Mesenteric fat pad (tissue), 1 donor: Measurements from ENCODE around the gene SLC19A1. TPM values are rescaled to one million over a fixed set of nuclear protein-coding genes. Genes with fewer than 3 reads are reported as not detected.

ENCODE experiments used
- DNase-seq: peaks from one replicate; pipeline ENCODE4 v3.0.0-alpha.2; 2020; ENCODE audit warnings: low spot score
- total RNA-seq: library from RNA; stranded (reverse); fragmentation: NEBNext Ultra II Directional; extraction: Animal tissue kit (Norgen Biotek cat#: 25700); gene quantifications from one replicate; pipeline ENCODE4 v1.2.1, GENCODE V29; 2021
- donor health status: DM: yes; HTN: yes; CAD: no.

SLC19A1 gene
- total RNA-seq, 1 donor from 2014 or later, result 21.7 TPM

DNA sequence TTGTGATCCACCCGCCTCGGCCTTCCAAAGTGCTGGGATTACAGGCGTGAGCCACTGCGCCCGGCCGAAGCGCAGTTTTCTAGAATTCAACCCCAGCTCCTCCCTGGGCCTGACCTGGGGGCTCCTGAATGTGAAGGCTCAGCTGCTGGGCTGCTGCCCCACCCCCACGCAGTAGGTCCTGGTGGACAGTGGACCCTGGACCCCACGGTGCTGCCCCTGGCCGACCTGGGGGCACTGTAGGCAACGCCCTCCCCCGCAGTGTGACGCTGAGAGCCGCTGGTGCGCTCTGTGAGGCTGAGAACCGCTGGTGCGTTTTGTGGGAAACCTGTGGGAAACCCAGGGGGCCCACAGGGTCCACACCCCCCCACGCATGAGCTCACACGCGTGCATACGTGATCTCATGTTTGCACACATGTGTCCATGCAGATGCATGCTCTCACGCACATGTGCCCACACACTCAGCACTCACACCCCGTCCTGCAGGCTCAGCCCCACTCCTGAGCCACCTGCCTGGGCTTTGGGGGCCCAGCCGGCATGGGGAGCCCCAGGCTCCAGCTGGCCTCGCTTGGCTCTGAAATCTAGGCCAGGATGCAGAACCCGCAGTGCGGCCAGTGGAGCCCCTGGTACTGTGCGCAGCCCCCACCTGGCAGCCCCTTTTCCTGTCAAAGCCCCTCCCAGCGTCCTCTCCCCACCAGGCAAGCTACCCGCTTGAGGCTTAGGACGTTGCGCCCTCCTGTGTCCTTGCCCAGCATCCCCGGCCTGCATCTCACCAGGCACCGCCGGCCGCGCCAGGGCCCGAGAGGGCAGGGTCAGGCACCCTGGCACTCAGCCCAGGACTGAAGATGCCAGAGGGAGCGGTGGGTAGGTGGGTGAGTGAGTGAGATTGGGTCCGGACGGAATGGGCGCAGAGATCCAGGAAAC is 69.5 kb downstream of the SLC19A1 start:
- DNase-seq, result no peak

DNA sequence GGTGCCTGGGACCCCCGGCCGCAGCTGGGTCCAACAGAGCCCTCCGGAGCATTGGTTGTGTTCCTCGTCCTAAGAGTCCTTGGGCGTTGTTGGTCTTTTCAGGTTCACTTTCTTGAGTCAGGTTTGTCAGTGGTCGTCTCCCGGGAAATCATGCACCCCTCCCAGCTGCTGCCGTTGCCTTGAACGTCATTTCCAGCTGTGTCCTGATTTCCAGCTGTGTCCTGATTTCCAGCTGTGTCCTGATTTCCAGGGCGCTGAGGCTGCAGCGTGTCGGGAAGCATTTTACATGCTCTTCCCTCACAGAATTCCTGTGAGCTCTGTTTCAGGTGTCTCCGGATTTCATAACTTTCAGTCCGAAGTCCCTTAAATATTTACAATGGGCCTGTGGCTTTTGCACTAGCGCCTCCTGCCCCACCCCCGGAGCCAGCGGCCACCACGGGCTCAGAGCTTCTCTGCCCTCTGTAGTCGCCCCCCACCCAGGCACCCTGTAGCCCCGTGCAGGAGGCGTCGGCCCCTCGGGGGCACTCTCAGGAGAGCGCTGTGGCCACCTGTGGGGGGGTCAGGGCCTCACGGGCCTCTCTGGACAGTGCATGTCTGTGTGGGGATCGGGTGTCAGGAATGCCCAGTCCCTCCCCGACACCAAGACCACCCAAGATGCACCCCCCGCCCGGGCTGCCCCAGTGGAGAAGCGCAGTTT is 70.6 kb downstream of the SLC19A1 start:
- DNase-seq, result no peak

DNA sequence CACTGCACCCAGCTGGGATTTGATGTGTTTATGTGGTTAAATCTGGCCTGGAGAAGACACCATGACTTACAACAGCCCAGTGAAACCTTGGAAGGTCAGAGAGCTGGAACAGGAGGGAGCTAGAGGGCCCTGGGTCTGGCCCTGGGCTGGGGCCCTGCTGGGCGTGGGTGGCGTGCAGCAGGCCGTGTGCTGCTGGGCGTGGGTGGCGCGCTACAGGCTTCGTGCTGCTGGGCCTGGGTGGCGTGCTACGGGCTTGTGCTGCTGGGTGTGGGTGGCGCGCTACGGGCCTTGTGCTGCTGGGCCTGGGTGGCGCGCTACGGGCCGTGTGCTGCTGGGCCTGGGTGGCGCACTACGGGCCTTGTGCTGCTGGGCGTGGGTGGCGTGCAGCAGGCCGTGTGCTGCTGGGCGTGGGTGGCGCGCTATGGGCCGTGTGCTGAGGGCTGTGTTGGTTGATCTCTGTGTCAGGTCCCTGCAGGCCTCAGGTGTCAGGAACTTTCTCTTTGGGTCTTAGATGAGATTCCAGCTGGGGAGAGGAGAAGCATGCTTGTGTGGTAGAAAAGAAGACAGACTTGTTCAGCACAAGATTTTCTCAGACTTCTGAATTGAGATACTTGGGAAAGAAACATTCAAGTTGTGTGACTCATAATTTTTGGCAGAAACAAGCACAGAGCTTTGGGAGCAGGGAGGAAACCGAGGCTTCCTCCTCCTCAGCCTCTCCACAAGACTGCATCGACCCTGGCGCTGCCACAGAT is 71.3 kb downstream of the SLC19A1 start:
- DNase-seq, result no peak

DNA sequence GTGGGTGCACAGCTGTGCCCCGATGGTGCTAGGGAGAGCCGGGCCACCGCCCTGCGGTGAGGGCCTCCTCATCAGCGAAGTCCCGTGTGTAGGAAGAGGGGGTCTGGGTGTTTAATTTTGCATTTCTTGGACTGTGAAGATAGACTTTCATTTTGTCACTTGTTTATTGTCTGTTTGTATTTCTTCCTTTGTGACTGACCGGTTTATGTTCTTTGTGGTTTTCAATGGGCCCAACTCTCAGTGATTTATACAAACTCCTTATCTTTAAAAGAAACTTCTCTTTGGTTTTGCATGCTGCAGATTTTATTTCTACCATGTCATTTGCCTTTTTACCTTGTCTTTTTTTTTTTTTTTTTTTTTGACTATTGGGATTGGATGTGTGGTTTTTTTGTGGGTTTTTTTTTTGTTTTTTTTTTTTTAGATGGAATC is 72.1 kb downstream of the SLC19A1 start:
- DNase-seq, result no peak

DNA sequence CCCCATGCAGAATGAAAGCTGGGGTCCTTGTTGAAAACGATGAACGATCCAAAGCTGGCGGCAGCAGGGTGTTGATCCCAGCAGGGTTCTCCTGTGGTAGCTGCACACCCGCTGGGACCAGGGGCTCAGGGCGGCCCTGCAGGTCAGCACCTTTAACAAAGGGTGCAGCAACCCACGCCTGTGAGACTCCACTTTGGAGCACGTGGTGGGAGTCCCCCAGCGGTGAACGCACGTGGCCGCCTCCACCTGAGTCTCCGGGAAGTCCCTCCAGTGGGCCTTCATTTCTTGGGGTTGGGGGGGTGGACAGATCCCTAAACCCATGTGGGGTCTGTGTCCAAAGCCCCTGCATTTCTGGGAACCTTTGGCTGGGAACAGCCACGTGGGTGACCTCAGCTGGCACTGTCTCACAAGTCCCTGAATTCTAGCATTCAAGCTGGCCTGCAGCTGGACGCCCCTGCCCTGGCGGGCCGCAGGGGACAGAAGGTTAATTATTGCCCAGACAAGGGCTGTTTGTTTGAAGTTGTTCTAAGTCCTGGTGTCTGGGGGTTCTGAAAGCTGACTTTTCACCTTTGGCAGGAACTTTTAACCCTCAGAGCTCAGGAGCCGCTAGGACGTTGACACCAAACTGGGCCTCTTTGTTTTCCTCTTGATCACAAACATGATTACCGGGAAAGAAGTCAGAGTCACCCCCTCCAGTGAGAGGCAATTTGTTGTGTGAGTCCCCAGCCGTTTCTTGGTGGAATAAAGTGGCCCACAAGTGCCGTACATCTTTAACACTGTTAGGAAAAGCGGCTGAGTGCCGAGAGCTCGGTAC is 72.8 kb downstream of the SLC19A1 start:
- no peak for DNase-seq

DNA sequence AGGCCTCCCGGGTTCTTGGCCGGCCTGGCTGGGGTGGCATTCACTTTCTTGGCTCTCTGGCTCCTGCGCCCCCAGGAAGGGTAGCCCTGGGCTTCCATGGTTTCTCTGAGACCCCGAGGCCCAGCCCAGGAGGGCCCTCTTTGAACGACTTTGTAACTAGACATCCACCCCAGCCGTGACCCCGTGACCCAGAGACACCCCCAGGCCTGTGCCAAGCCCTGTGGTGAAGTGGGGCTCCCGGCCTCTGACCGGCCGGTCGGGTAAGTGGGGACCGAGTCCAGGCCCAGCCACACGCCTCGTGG is 73.3 kb downstream of the SLC19A1 start:
- DNase-seq, result no peak

DNA sequence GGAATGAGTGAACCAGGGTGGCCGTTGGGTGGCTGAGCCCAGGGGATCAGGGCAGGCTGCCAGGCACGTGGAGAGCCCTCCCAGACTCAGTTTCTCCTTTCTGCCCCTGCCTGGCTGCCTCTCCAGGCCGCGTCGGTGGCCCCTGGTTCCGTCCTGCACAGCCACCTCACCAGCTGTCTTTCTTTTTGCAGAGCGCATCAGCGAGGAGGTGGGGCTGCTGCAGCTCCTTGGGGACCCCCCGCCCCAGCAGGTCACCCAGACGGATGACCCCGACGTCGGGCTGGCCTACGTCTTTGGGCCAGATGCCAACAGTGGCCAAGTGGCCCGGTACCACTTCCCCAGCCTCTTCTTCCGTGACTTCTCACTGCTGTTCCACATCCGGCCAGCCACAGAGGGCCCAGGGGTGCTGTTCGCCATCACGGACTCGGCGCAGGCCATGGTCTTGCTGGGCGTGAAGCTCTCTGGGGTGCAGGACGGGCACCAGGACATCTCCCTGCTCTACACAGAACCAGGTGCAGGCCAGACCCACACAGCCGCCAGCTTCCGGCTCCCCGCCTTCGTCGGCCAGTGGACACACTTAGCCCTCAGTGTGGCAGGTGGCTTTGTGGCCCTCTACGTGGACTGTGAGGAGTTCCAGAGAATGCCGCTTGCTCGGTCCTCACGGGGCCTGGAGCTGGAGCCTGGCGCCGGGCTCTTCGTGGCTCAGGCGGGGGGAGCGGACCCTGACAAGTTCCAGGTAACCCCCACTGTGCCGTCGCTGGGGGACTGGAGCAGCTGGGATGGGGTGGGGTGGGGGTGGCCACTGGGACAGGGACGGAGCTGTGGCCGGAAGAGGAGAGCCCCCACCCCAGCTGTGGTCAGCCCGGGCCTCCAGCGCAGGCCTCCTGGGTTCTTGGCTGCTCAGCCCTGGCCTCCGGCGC is 73.9 kb downstream of the SLC19A1 start:
- no peak for DNase-seq

DNA sequence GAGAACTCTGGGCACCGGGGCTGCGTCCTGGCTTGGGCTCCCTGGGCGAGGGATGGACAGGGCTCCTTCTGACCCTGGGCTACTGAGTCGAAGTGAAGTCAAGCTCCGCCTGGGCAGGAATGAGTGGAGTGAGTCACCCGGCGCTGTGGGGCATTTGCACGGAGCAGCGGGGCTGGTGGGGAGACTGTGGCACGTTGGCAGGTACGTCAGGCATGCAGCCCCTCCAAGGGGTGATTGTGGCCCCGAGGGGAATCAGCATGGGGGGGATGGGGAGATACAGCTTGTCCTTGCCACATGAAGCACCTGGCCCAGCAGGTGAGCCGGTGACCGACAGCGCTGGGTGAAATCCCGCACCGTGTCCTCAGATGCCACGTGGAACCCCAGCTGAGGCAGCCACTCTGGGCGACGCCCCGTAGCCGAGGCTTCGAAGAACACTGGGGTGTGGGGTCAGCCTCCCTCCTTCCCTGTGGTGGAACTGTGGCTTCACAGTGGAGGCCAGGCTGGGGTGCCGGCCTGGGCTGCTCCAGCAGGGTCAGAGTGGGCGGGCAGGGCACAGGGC is 74.9 kb downstream of the SLC19A1 start:
- DNase-seq, result no peak

DNA sequence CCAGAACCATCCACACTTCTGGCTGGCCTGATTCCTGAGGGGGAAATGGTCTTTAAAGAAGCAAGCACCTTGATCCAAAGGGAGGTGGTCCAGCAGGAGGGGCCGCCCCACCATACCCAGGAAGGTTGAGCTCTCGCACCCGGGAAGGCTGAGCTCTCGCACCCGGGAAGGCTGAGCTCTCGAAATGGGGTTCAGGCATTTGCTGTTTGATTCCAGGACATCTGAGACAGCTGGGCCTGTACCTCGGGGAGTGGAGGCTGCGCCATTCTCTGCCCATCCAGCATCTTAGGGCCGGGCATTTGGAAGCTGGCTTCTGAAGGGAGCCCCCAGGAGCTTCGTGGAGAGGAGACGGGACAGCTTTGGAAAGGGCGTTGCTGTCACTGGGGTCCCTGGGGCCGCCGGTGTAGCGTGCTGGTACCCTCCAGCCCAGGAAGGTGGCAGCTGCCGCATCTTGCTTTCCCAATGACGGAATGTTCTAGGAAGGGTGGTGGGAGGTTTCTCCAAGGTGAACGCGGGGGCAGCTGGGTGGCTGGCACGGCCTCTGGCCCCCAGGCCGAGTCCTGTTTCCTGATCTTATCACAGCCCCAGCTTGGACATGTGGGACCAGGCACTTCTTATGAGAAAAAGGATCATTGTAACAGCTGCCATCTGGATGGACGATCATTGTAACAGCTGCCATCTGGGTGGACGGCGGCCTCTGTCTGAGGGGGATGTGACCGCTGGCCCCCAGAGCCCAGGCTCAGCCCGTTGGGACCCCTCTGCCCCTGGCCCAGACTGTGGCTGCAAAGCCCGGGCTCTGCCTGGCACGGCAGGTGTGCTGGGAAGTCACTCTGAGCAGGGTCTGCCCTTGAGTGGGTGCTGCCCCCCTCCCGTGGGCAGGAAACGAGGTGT is 75.7 kb downstream of the SLC19A1 start:
- DNase-seq, result no peak

DNA sequence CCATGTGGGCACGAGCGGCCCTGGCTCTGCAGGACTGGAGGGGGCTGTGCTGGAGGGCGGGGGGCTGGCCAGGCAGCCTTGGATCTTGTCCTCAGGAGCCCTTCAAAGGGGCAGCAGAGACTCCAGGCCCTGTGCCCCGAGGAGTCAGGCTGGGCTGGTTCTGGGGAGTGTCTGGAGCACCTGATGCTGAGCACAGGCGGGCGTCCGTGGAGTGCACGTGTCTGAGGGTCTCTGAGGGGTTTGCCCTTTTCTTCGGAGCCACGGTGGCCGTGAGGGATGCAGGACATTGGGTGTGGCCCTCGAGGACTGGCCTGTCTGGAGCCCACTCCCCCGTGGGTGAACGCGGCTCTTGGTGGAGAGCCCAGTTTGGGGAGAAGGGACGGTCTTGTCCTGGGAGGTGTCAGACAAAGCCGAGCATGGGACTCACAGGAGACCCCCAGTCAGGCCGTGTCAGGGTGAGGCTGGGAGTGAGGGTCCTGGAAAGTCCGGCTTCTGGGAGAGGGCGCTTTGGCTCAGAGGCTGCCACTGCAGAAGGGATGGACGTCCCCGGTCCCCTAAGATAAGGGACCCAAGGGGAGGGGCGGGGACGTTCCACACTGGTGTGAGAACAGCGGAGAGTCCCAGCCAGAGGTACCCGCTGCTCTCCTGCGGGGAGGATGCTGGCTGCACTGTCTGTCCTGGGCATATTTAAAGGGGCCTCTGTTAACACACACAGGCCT is 76.5 kb downstream of the SLC19A1 start:
- no peak for DNase-seq

DNA sequence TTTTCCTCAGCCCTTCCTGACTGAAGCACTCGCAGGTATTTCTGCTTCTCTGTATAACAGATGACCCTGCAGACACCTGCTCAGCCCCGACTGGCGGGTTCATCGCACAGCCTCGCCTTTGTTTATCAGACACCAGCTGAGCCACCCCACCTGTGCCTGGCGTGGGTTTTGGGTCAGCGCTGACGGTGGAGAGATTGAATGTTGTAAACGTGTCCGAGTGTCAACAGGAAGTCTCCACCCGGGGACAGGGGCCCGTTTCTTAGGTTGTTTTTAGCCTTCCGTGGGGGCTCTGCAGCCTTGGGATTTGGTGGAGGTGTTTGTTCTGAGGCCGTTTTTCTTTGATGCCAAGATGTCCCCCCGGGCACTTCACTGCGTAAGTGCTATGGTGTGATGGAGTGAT is 77.1 kb downstream of the SLC19A1 start:
- DNase-seq, result no peak

DNA sequence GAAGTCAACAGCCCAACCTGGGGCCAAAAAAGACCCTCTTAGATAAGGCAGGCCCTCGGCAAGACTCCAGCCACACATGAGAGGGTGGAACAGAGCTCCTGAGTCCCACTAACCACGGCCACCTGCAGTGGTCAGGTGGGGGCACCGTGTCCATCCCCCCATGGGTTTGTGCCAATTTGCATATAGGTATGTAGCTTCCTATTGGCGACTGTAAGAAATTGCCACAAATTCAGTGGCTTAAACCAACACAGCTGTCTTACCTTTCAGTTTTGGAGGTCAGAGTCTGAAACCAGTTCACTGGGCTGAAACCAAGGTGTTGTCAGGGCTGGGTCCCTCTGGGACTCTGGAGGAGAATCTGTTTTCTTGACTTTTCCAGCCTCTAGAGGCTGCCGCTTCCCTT is 77.9 kb downstream of the SLC19A1 start:
- DNase-seq, result no peak

DNA sequence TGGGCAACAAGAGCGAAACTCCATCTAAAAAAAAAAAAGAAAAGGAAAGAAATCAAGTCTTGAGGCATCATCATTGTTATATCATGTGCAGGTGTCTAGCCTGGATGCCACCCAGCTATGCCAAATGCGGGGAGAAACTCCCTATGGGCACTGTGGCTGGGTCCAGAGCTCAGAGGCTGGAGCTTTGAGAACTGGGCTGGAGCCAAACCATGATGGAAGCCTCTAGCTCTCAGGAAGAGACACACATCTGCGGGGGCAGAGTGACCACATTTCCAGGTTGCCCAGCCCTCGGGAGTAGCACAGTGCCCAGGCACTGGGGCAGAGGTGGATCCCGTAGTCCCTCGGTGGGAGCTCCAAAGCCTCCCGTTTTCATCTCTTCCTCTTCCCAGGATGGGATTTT is 78.4 kb downstream of the SLC19A1 start:
- DNase-seq, result no peak

DNA sequence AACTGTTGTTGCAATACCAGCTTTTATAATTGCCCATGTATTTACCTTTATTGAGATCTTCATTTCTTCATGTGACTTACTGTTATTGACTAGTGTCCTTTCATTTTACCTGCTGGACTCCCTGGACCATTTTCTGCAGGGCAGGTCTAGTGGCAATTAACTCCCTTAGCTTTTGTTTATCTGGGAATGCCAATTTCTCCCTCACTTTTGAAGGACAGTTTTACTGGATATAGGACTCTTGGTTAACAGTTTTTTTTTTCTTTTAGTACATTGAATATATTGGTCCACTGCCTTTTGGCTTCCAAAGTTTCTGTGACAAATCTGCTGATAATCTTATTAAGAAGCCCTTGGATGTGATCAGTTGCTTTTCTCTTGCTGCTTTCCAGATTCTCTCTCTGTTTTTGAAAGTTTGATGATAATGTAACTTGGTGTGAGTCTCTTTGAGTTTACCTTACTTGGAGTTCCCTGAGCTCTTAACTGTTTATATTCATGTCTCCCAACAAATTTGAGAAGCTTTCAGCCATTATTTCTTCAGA is 80.4 kb downstream of the SLC19A1 start:
- DNase-seq, result no peak

DNA sequence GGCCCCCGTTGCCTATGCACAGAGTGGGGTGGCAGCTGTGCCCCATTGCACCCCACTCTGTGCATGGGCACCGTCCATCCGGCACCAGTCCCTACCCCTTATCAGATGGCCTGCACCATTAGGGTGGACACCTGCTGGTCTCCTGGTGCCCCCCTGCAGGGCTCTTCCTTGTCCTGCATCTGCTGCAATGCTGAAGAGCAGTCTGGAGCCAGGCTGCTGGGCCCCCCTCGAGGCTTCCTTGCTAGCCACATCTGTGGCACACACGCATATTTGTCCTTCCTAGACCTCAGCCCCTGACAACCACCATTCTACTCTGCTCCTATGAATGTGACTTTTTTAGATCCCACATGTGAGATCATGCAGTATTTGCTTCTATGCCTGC is 80.9 kb downstream of the SLC19A1 start:
- DNase-seq, result no peak

DNA sequence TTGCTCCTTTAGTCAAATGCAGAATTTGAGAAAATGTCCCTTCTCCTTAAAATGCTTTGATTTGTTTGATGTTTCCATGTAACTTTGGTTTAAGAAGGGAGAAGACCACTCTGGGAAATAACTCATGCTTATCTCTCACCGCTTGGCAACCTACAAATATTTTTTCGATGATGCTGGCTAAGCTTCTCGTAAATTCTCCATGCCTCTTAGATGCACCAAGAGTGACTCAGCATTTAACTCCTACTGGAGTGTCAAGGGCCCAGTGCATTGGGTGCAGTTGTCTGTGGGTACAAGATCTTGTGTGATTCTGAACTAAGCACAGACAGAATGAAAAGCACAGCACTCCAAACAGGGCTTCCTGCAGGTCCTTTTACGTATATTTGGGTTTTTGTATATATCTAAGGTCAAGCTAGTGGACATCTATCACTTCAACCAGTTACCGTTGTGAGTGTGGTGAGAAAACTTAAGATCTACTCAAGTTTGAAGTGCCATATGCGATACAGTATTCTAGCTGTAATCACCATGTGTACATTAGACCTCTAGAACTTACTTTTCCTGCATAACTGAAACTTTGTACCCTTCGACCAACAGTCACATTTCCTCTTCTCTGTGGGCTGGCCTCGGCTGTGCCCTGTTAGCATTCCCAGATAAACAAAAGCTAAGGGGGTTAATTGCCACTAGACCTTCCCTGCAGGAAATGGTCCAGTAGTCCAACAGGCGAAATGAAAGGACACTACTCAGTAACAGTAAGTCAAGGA is 81.5 kb downstream of the SLC19A1 start:
- no peak for DNase-seq

DNA sequence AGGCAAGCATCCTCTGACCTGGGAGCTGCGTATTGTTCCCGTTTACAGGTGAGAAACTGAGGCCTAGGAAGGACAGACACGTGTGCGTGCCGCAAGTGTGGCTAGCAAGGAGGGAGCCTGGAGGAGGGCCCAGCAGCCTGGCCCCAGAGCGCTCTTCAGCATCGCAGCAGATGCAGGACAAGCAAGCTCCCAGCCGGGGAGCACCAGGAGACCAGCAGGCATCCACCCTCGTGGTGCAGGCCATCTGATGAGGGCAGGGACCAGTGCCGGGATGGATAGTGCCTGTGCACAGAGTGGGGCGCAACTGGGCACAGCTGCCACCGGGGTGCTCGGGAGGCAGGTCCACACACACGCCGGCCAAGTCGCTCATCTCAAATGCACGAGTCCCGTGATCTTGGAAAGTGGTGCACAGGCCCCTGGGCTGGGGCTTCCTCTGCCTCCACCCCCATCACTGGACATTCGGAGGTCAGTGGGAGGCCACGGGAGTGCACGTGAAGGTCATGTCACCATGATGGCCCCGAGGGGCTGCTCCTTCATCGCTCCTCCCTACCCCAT is 82.2 kb downstream of the SLC19A1 start:
- no peak for DNase-seq
